Upper lobe of left lung (tissue), 6 donors: ENCODE data around the gene RASGRP4. TPM values are rescaled to one million over a fixed set of nuclear protein-coding genes. Genes with fewer than 3 reads are reported as not detected.

Experiments used
- ATAC-seq, 2 donors: fragments of 200-7000 bp; cut with Tn5 transposase; one replicate each; pipeline ENCODE4 v1.9.1; 2022; ENCODE audit warnings: mild to moderate bottlenecking in 2 of 2, moderate library complexity in 2 of 2; ENCODE audit not compliant: low FRiP score in 2 of 2
- DNase-seq, 2 donors: peaks; one replicate each; pipeline ENCODE4 v3.0.0-alpha.2; 2019 to 2020
- H3K27ac ChIP-seq, 4 donors: fragments of 200-600 bp; sonication (generic); one replicate each; pipeline ENCODE4 v1.5.1; 2016 to 2019
- H3K27me3 ChIP-seq, 4 donors: fragments of 200-600 bp; sonication (generic); one replicate each; pipeline ENCODE4 v1.5.1; 2017 to 2019
- H3K36me3 ChIP-seq, 4 donors: fragments of 200-600 bp; sonication (generic); one replicate each; pipeline ENCODE4 v1.5.1; 2016 to 2019
- H3K4me1 ChIP-seq, 4 donors: fragments of 200-600 bp; sonication (generic); one replicate each; pipeline ENCODE4 v1.5.1; 2018 to 2019
- H3K4me3 ChIP-seq, 4 donors: fragments of 200-600 bp; sonication (generic); one replicate each; pipeline ENCODE4 v1.5.1; 2017 to 2019; ENCODE audit warnings: mild to moderate bottlenecking in 2 of 4, moderate library complexity in 1 of 4
- H3K9me3 ChIP-seq, 4 donors: fragments of 200-600 bp; sonication (generic); one replicate each; pipeline ENCODE4 v1.5.1; 2018 to 2019
- CTCF ChIP-seq, 6 experiments: fragments of 450-650 bp in 4 of 6; fragments of 200-600 bp in 2 of 6; sonication (generic) in 2 of 6; IDR thresholded peaks; one replicate each; pipeline ENCODE4 v1.5.1; 2016 to 2019; ENCODE audit warnings: antibody characterized with exemption in 6 of 6
- EP300 ChIP-seq, 4 donors: sonication (generic); formaldehyde crosslinking; IDR thresholded peaks; one replicate each; pipeline ENCODE4 v1.5.1; 2017; ENCODE audit warnings: antibody characterized with exemption in 4 of 4, control low read depth in 2 of 4
- POLR2A ChIP-seq, 4 donors: fragments of 450-650 bp; IDR thresholded peaks; one replicate each; pipeline ENCODE4 v1.5.1; 2016 to 2017; ENCODE audit warnings: antibody characterized with exemption in 4 of 4, mild to moderate bottlenecking in 2 of 4
- POLR2AphosphoS5 ChIP-seq, 2 donors: sonication (generic); formaldehyde crosslinking; IDR thresholded peaks; one replicate each; pipeline ENCODE4 v1.5.1; 2017; ENCODE audit warnings: antibody characterized with exemption in 2 of 2
- WGBS, 2 donors: methylation state at CpG; one replicate each; pipeline ENCODE4 v1.1.5; 2017 to 2018; 5-methylcytosine and 5-hydroxymethylcytosine counted together
- total RNA-seq, 6 donors: library from RNA; depleted of rRNA in 4 of 6; stranded (reverse); fragments of >200 nt in 4 of 6; gene quantifications; one replicate each; pipeline versions ENCODE4 v1.1.0 to v1.2.1, GENCODE V29; 2016 to 2021
- donor health status: DM: no; HTN: no; CAD: no; lungs with moderate emphysema.
- donor health status: DM: no; HTN: yes; CAD: no; lungs with severe emphysema.

The RASGRP4 gene
- total RNA-seq, 6 donors from 2014 or later: 4.4 to 17.5 (median 12.6) TPM

- WGBS, 2 donors: 64 to 75% methylated on average over 39 to 40 of the region's 40 CpGs
- H3K27me3 ChIP-seq: peaks cover 0 to 18% (median 3%) of the 10 kb centered on the region in 4 donors
Observed at GRCh38 chr19:38385804-38386257, 40.2 kb downstream of the RASGRP4 start.

GRCh38 chr19:38385057-38385803, 40.8 kb downstream of the RASGRP4 start:
- whole genome bisulfite sequencing, 2 donors: 84 to 96% methylated on average over 21 to 36 of the region's 40 CpGs
- H3K27me3 ChIP-seq: peaks cover 0 to 18% (median 3%) of the 10 kb centered on the region in 4 donors
- H3K4me1 ChIP-seq: peaks cover 33 to 44% (median 38%) of the 10 kb centered on the region in 4 donors
- no peak overlapping the region for H3K4me3 ChIP-seq
- H3K27ac ChIP-seq: no peak overlapping the region
- peaks cover 17 to 53% (median 45%) of the 10 kb centered on the region in 4 donors for H3K36me3 ChIP-seq
- ATAC-seq: no peak
- H3K9me3 ChIP-seq: no peaks in the 10 kb centered on the region
- no peak for TF ChIP-seq POLR2A (IDR thresholded peaks at IDR 0.05)
- TF ChIP-seq EP300 (IDR thresholded peaks at IDR 0.05): no peak
- TF ChIP-seq POLR2AphosphoS5 (IDR thresholded peaks at IDR 0.05): no peak
- no peak for TF ChIP-seq CTCF (IDR thresholded peaks at IDR 0.05)
- DNase-seq: peak in 1 of 2 donors; percentile 85

More at GRCh38 chr19:38385804-38386257, 40.2 kb downstream of the RASGRP4 start:
- peak in 1 of 2 donors; percentile 86 for DNase-seq
- no peak for ATAC-seq
- H3K36me3 ChIP-seq: peaks cover 17 to 47% (median 39%) of the 10 kb centered on the region in 4 donors
- no peaks in the 10 kb centered on the region for H3K9me3 ChIP-seq
- H3K27ac ChIP-seq: no peak overlapping the region
- H3K4me3 ChIP-seq: no peak overlapping the region
- no peak for TF ChIP-seq POLR2A (IDR thresholded peaks at IDR 0.05)
- no peak for TF ChIP-seq EP300 (IDR thresholded peaks at IDR 0.05)
- TF ChIP-seq CTCF (IDR thresholded peaks at IDR 0.05): no peak
- TF ChIP-seq POLR2AphosphoS5 (IDR thresholded peaks at IDR 0.05): no peak
- H3K4me1 ChIP-seq: peaks cover 33 to 44% (median 38%) of the 10 kb centered on the region in 4 donors

- Histone ChIP-seq H3K4me3 (no peak overlapping the region), H3K9me3 (no peaks in the 10 kb centered on the region), H3K27ac (no peak overlapping the region), H3K36me3 (peaks cover 17 to 61% (median 51%) of the 10 kb centered on the region in 4 donors), H3K4me1 (peaks cover 33 to 40% (median 35%) of the 10 kb centered on the region in 4 donors), H3K27me3 (peaks cover 0 to 18% (median 3%) of the 10 kb centered on the region in 4 donors)
- no peak for ATAC-seq
- no peak for TF ChIP-seq CTCF (IDR thresholded peaks at IDR 0.05)
- no peak for TF ChIP-seq POLR2AphosphoS5 (IDR thresholded peaks at IDR 0.05)
- TF ChIP-seq POLR2A (IDR thresholded peaks at IDR 0.05): no peak
- no peak for TF ChIP-seq EP300 (IDR thresholded peaks at IDR 0.05)
- no peak for DNase-seq
- WGBS, 2 donors: 84% methylated on average over 6 to 10 of the region's 10 CpGs
Observed at GRCh38 chr19:38384209-38385027, 41.6 kb downstream of the RASGRP4 start.

- no peak overlapping the region for H3K27ac ChIP-seq
- H3K4me3 ChIP-seq: no peak overlapping the region
- DNase-seq (no peak), ATAC-seq (no peak)
- TF ChIP-seq CTCF (IDR thresholded peaks at IDR 0.05) (no peak), POLR2A (IDR thresholded peaks at IDR 0.05) (no peak), POLR2AphosphoS5 (IDR thresholded peaks at IDR 0.05) (no peak), EP300 (IDR thresholded peaks at IDR 0.05) (no peak)
- peaks cover 17 to 68% (median 58%) of the 10 kb centered on the region in 4 donors for H3K36me3 ChIP-seq
- no peaks in the 10 kb centered on the region for H3K9me3 ChIP-seq
- 94 to 100% methylated on average over 2 of the region's 2 CpGs for WGBS, 2 donors
- peaks cover 0 to 11% (median under 1%) of the 10 kb centered on the region in 4 donors for H3K27me3 ChIP-seq
- peaks cover 26 to 33% (median 29%) of the 10 kb centered on the region in 4 donors for H3K4me1 ChIP-seq
Observed at GRCh38 chr19:38383743-38384142, 42.3 kb downstream of the RASGRP4 start.
